Prostate gland (tissue), 2 donors: Measurements from ENCODE around the gene EFHD1.

Experiments used
- POLR2A ChIP-seq: fragments of 450-650 bp; IDR thresholded peaks from one replicate; pipeline ENCODE4 v1.6.1; 2016; ENCODE audit warnings: antibody characterized with exemption, mild to moderate bottlenecking
- TF ChIP-seq, protein P1 (sequence below), 4 experiments: fragments of 200-600 bp in 2 of 4; fragments of 450-650 bp in 2 of 4; sonication (generic) in 2 of 4; IDR thresholded peaks; 1 replicate in 3 of 4; 2 replicates in 1 of 4; pipeline ENCODE4 v1.5.1; 2016 to 2019; ENCODE audit warnings: antibody characterized with exemption in 4 of 4, mild to moderate bottlenecking in 2 of 4, moderate library complexity in 2 of 4

DNA sequence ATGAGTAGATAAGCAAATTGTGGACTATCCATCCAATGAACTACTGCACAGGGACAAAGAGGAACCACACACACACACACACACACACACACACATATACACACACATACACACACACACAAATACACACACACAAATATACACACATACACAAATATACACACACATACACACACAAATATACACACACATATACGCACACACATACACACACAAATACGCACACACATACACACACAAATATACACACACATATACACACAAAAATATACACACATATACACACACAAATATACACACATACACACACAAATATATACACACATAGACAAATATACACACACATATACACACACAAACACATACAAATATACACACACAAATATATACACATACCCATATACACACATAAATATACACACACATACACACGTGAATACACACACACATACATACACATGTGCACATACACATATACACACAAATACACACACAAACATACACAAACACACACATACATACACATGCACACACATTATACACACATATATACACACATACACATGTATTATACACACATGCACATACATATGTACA is 19.8 kb upstream of the EFHD1 start:
- TF ChIP-seq POLR2A: no peak
- TF ChIP-seq, protein P1, sequence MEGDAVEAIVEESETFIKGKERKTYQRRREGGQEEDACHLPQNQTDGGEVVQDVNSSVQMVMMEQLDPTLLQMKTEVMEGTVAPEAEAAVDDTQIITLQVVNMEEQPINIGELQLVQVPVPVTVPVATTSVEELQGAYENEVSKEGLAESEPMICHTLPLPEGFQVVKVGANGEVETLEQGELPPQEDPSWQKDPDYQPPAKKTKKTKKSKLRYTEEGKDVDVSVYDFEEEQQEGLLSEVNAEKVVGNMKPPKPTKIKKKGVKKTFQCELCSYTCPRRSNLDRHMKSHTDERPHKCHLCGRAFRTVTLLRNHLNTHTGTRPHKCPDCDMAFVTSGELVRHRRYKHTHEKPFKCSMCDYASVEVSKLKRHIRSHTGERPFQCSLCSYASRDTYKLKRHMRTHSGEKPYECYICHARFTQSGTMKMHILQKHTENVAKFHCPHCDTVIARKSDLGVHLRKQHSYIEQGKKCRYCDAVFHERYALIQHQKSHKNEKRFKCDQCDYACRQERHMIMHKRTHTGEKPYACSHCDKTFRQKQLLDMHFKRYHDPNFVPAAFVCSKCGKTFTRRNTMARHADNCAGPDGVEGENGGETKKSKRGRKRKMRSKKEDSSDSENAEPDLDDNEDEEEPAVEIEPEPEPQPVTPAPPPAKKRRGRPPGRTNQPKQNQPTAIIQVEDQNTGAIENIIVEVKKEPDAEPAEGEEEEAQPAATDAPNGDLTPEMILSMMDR (IDR thresholded peaks at IDR 0.05): no peak
